PC-9 (cell line): ENCODE measurements around the gene SPEM2. TPM values are rescaled to one million over a fixed set of nuclear protein-coding genes. Genes with fewer than 3 reads are reported as not detected.

Experiments
- BruUV-seq: library from RNA; stranded (reverse); fragments of 400-500 nt; replicated peaks from 2 replicates; lab custom pipeline; 2021; lab: Mats Ljungman, UMichigan
- CTCF ChIA-PET: fragments of 300-600 bp; sonication (Branson Sonifier 250); formaldehyde crosslinking; loops from one replicate; lab custom pipeline; 2022; ENCODE audit warnings: antibody characterized with exemption; lab: Charles Lee
- POLR2A ChIA-PET: fragments of 300-600 bp; sonication (Branson Sonifier 250); formaldehyde crosslinking; loops from one replicate; lab custom pipeline; 2022; ENCODE audit warnings: antibody characterized with exemption; ENCODE audit not compliant: unreplicated experiment; lab: Charles Lee
- DNase-seq, 2 experiments: peaks; one replicate each; pipeline versions ENCODE4 v3.0.0 to v3.0.0-alpha.2; 2015 to 2022; ENCODE audit warnings: mixed read lengths in 1 of 2
- H2AFZ ChIP-seq: fragments of 200-600 bp; sonication (generic); 2 replicates; pipeline ENCODE4 v1.8.1; 2017; ENCODE audit warnings: antibody characterized with exemption
- H3F3A ChIP-seq: fragments of 200-600 bp; sonication (generic); 2 replicates; pipeline ENCODE4 v1.8.1; 2017; ENCODE audit warnings: antibody characterized with exemption, mild to moderate bottlenecking, low read depth; ENCODE audit not compliant: insufficient read depth
- H3K27ac ChIP-seq: fragments of 200-600 bp; sonication (generic); 2 replicates; pipeline ENCODE4 v1.6.1; 2016; ENCODE audit warnings: mixed run types
- H3K27me3 ChIP-seq: fragments of 200-600 bp; sonication (generic); 2 replicates; pipeline ENCODE4 v1.6.1; 2016; ENCODE audit warnings: low read depth, mixed run types; ENCODE audit not compliant: insufficient read depth
- H3K36me3 ChIP-seq: fragments of 200-600 bp; sonication (generic); 2 replicates; pipeline ENCODE4 v1.6.1; 2016; ENCODE audit warnings: low read depth, mixed run types
- H3K4me1 ChIP-seq: fragments of 200-600 bp; sonication (generic); replicated peaks from 2 replicates; pipeline ENCODE4 v1.6.1; 2016; ENCODE audit warnings: mixed run types; ENCODE audit not compliant: insufficient read depth
- H3K4me2 ChIP-seq: fragments of 200-600 bp; sonication (generic); 2 replicates; pipeline ENCODE4 v1.6.1; 2017; ENCODE audit warnings: mixed run types
- H3K4me3 ChIP-seq: fragments of 200-600 bp; sonication (generic); 2 replicates; pipeline ENCODE4 v1.6.1; 2016; ENCODE audit warnings: mixed run types
- H3K79me2 ChIP-seq: fragments of 200-600 bp; sonication (generic); 2 replicates; pipeline ENCODE4 v1.6.1; 2017; ENCODE audit warnings: low read depth, mixed run types
- H3K9me2 ChIP-seq: fragments of 200-600 bp; sonication (generic); 2 replicates; pipeline ENCODE4 v1.8.1; 2017; ENCODE audit warnings: mild to moderate bottlenecking; ENCODE audit not compliant: insufficient read depth
- H3K9me3 ChIP-seq: fragments of 200-600 bp; sonication (generic); 2 replicates; pipeline ENCODE4 v1.8.1; 2016; ENCODE audit warnings: low read depth; ENCODE audit not compliant: insufficient read depth
- H4K20me1 ChIP-seq: fragments of 200-600 bp; sonication (generic); 2 replicates; pipeline ENCODE4 v1.8.1; 2017; ENCODE audit not compliant: insufficient read depth
- CTCF ChIP-seq: fragments of 200-600 bp; sonication (generic); conservative IDR thresholded peaks from 2 replicates; pipeline ENCODE4 v1.6.1; 2017; ENCODE audit warnings: mixed run types, antibody characterized with exemption, mild to moderate bottlenecking, moderate library complexity
- EZH2 ChIP-seq: fragments of 200-600 bp; sonication (generic); IDR thresholded peaks from 2 replicates; pipeline ENCODE4 v1.8.0; 2017; ENCODE audit warnings: antibody characterized with exemption, low read depth
- intact Hi-C: fragments of 100-400 bp; cut with micrococcal nuclease; formaldehyde crosslinking; loops from one replicate; pipeline ENCODE4 v1.10.0; 2022; ENCODE audit not compliant: unreplicated experiment
- total RNA-seq: library from RNA; stranded (reverse); gene quantifications from 2 replicates; pipeline ENCODE4 v1.2.3, GENCODE V29; 2021

Gene SPEM2
- total RNA-seq, 1 experiment from 2014 or later, result 0.50 TPM

GRCh38 chr17:7393613-7394451 lies 31.6 kb upstream of the SPEM2 start:
- TF ChIP-seq CTCF, result no peak
- no peak for TF ChIP-seq EZH2
- H3K36me3 ChIP-seq, result no peaks in the 10 kb centered on the region
- H3K9me3 ChIP-seq, result no peaks in the 10 kb centered on the region
- peak overlapping the region; percentile 78 for H3K4me3 ChIP-seq
- CTCF ChIA-PET, result interaction anchor here (1.0 kb wide), 1 partner anchor 42 kb away, joined by 3 read pairs; the partner anchor contains the start of gene TMEM102
- no peaks in the 10 kb centered on the region for H3K9me2 ChIP-seq
- H3K27ac ChIP-seq, result no peak overlapping the region
- H3K4me1 ChIP-seq, result 0 out of 2 replicates have a peak, but pooled peaks cover 3% of the 10 kb centered on the region
- TSS peak; percentile 35 for BruUV-seq
- H3K4me2 ChIP-seq, result peak overlapping the region; percentile 95
- no peaks in the 10 kb centered on the region for H4K20me1 ChIP-seq
- POLR2A ChIA-PET, result interaction anchor here (0.5 to 1.3 kb wide), 8 partner anchors 8 to 196 kb away, joined by 3 to 31 read pairs (median 4); partner anchors contain the start of genes SOX15, TMEM102 and TMEM256
- H2AFZ ChIP-seq, result peak overlapping the region; percentile 71; the same call in 1 of the 2 replicates
- DNase-seq, result peak in 1 of 2 experiments; percentile 54
- H3F3A ChIP-seq, result peaks cover 8% of the 10 kb centered on the region; the same call in 1 of the 2 replicates
- intact Hi-C loops, result loop anchor here (1.0 to 2.0 kb wide), 3 partner anchors 10 to 165 kb away; partner anchors contain the start of genes TMEM256 and TNFSF13
- H3K27me3 ChIP-seq, result no peaks in the 10 kb centered on the region
- no peaks in the 10 kb centered on the region for H3K79me2 ChIP-seq

GRCh38 chr17:7394452-7395191 lies 30.8 kb upstream of the SPEM2 start, which contains the start of gene PLSCR3:
PLSCR3 (minus strand) TSS chr17:7394525; CDS start chr17:7394110, 415 bp downstream.
- intact Hi-C loops, result loop anchor here (1.0 to 2.0 kb wide), 3 partner anchors 10 to 164 kb away; partner anchors contain the start of genes TMEM256 and TNFSF13
- peak; percentile 57 to 95 for DNase-seq
- no peaks in the 10 kb centered on the region for H3K27me3 ChIP-seq
- H3K4me1 ChIP-seq, result 0 out of 2 replicates have a peak, but pooled peaks cover 5% of the 10 kb centered on the region
- ChIA-PET CTCF (interaction anchor here (1.0 kb wide), 1 partner anchor 41 kb away, joined by 3 read pairs; the partner anchor contains the start of gene TMEM102), POLR2A (interaction anchor here (0.5 to 1.3 kb wide), 7 partner anchors 9 to 221 kb away, joined by 3 to 31 read pairs (median 4); partner anchors contain the start of genes TMEM102 and TMEM256)
- BruUV-seq, result no TSS peak
- H3K27ac ChIP-seq, result peak within 1 kb of the TSS; percentile 68
- peaks cover 12% of the 10 kb centered on the region; the same call in 1 of the 2 replicates for H3F3A ChIP-seq
- no peaks in the 10 kb centered on the region for H4K20me1 ChIP-seq
- no peaks in the 10 kb centered on the region for H3K36me3 ChIP-seq
- peak within 1 kb of the TSS; percentile 83 for H2AFZ ChIP-seq
- no peaks in the 10 kb centered on the region for H3K79me2 ChIP-seq
- peak within 1 kb of the TSS; percentile 95 for H3K4me2 ChIP-seq
- no peaks in the 10 kb centered on the region for H3K9me3 ChIP-seq
- no peaks in the 10 kb centered on the region for H3K9me2 ChIP-seq
- TF ChIP-seq CTCF, result no peak; the same call in 1 of the 2 replicates
- no peak for TF ChIP-seq EZH2
- H3K4me3 ChIP-seq, result peak within 1 kb of the TSS; percentile 78

GRCh38 chr17:7396147-7396546 lies 29.3 kb upstream of the SPEM2 start:
- Histone ChIP-seq H3K27me3 (no peaks in the 10 kb centered on the region), H3F3A (peaks cover 15% of the 10 kb centered on the region; the same call in 1 of the 2 replicates), H3K9me2 (no peaks in the 10 kb centered on the region), H3K27ac (no peak overlapping the region), H3K79me2 (no peaks in the 10 kb centered on the region), H3K36me3 (no peaks in the 10 kb centered on the region), H3K4me2 (no peak overlapping the region), H3K4me3 (no peak overlapping the region), H3K9me3 (no peaks in the 10 kb centered on the region), H2AFZ (no peak overlapping the region), H3K4me1 (peaks cover 12% of the 10 kb centered on the region), H4K20me1 (no peaks in the 10 kb centered on the region)
- ChIA-PET CTCF (no interaction called here), POLR2A (no interaction called here)
- DNase-seq, result no peak
- intact Hi-C loops, result no loop called here
- TF ChIP-seq EZH2, result no peak
- TF ChIP-seq CTCF, result no peak
- BruUV-seq, result no TSS peak
